Mucosa of descending colon (tissue), 3 donors: ENCODE results near the gene ADCY5. TPM values are rescaled to one million over a fixed set of nuclear protein-coding genes. Genes with fewer than 3 reads are reported as not detected.

ENCODE experiments used
- ATAC-seq: fragments of 200-7000 bp; cut with Tn5 transposase; one replicate; pipeline ENCODE4 v1.9.1; 2020; ENCODE audit warnings: mild to moderate bottlenecking, moderate library complexity
- DNase-seq, 3 donors: peaks; one replicate each; pipeline ENCODE4 v3.0.0-alpha.2; 2020
- H3K36me3 ChIP-seq: fragments of 200-600 bp; one replicate; pipeline ENCODE4 v1.8.0; 2021; ENCODE audit warnings: low read depth, mild to moderate bottlenecking
- H3K4me1 ChIP-seq: fragments of 200-600 bp; one replicate; pipeline ENCODE4 v1.8.0; 2021; ENCODE audit warnings: low read depth, mild to moderate bottlenecking
- H3K4me3 ChIP-seq: fragments of 200-600 bp; one replicate; pipeline ENCODE4 v1.8.0; 2021; ENCODE audit warnings: mild to moderate bottlenecking
- H3K9me3 ChIP-seq: fragments of 200-600 bp; one replicate; pipeline ENCODE4 v1.8.0; 2021; ENCODE audit warnings: mild to moderate bottlenecking
- intact Hi-C, 2 donors: fragments of 100-400 bp; cut with DNase I in 1 of 2; cut with micrococcal nuclease in 1 of 2; formaldehyde crosslinking; loops; one replicate each; pipeline versions ENCODE4 v1.11.0 to v1.11.1; 2022; cut with DNase I, micrococcal nuclease
- total RNA-seq, 3 donors: library from RNA; stranded (reverse); fragmentation: NEBNext Ultra II Directional in 2 of 3; extraction: Animal tissue kit (Norgen Biotek cat#: 25700) in 2 of 3; gene quantifications; one replicate each; pipeline versions ENCODE4 v1.2.1 to v1.2.4, GENCODE V29; 2021 to 2023
- TF ChIP-seq, protein P1 (sequence below): fragments of 200-600 bp; IDR thresholded peaks from one replicate; pipeline ENCODE4 v1.8.0; 2022; ENCODE audit warnings: antibody characterized with exemption, mild to moderate bottlenecking
- donor health status: DM: no; HTN: no; CAD: no; lungs with moderate emphysema.
- donor health status: DM: no; HTN: no; CAD: no.
- donor health status: DM: no; HTN: yes; CAD: no.

The ADCY5 gene
- total RNA-seq, 3 donors from 2014 or later: 7.8 to 72.6 (median 12.6) TPM

GRCh38 chr3:123336001-123336400 lies 112.9 kb downstream of the ADCY5 start:
- Histone ChIP-seq H3K4me1 (no peaks in the 10 kb centered on the region), H3K36me3 (no peaks in the 10 kb centered on the region), H3K9me3 (no peaks in the 10 kb centered on the region), H3K4me3 (no peak overlapping the region)
- no peak for ATAC-seq
- intact Hi-C loops: no loop called here
- TF ChIP-seq, protein P1, sequence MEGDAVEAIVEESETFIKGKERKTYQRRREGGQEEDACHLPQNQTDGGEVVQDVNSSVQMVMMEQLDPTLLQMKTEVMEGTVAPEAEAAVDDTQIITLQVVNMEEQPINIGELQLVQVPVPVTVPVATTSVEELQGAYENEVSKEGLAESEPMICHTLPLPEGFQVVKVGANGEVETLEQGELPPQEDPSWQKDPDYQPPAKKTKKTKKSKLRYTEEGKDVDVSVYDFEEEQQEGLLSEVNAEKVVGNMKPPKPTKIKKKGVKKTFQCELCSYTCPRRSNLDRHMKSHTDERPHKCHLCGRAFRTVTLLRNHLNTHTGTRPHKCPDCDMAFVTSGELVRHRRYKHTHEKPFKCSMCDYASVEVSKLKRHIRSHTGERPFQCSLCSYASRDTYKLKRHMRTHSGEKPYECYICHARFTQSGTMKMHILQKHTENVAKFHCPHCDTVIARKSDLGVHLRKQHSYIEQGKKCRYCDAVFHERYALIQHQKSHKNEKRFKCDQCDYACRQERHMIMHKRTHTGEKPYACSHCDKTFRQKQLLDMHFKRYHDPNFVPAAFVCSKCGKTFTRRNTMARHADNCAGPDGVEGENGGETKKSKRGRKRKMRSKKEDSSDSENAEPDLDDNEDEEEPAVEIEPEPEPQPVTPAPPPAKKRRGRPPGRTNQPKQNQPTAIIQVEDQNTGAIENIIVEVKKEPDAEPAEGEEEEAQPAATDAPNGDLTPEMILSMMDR: no peak
- peak in 1 of 3 donors; percentile 1 for DNase-seq

DNA sequence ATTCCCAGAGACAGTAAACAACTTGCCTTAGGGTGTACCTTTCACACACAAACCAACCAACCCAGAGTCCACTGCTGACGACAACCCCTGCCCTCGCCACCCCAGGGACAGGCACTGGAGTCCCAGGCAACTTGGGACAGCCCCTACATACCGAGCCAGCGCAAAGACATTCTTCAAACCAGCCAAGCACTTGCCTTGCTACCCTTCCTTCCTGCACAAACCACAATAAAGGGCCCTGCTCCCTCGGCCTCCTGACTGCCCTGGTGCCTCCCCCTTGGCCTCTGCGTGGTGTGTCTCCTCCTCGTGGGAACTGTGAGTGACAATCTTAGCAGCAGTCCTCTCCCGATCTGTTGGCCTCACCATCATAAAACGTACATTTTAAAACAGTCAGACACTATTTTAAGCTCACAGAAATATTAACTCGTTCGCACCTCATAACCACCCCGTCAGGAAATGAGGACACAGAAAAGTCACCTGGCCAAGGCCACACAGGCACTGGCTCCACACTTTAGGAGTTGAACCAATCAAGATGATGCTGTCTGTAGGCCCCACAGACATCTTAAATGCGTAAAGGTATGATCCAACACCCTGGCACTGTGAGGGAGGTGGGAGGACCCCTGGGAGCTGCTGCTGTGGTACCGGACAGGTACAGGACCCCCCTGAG lies 113.8 kb downstream of the ADCY5 start:
- Histone ChIP-seq H3K9me3 (no peaks in the 10 kb centered on the region), H3K4me1 (no peaks in the 10 kb centered on the region), H3K4me3 (no peak overlapping the region), H3K36me3 (no peaks in the 10 kb centered on the region)
- TF ChIP-seq, protein P1: no peak
- ATAC-seq (no peak), DNase-seq (peak in 1 of 3 donors; percentile 16)
- intact Hi-C loops: no loop called here

- Histone ChIP-seq H3K36me3 (no peaks in the 10 kb centered on the region), H3K4me3 (no peak overlapping the region), H3K9me3 (no peaks in the 10 kb centered on the region), H3K4me1 (no peaks in the 10 kb centered on the region)
- TF ChIP-seq, protein P1: no peak
- ATAC-seq: no peak
- DNase-seq: peak in 1 of 3 donors; percentile 9
- intact Hi-C loops: no loop called here
These were observed 114.8 kb downstream of the ADCY5 start for GRCh38 chr3:123334056-123334455.

GRCh38 chr3:123333401-123333800 lies 115.5 kb downstream of the ADCY5 start:
- H3K36me3 ChIP-seq: no peaks in the 10 kb centered on the region
- DNase-seq (no peak), ATAC-seq (no peak)
- TF ChIP-seq, protein P1: no peak
- intact Hi-C loops: no loop called here
- no peaks in the 10 kb centered on the region for H3K4me1 ChIP-seq
- H3K4me3 ChIP-seq: no peak overlapping the region
- H3K9me3 ChIP-seq: no peaks in the 10 kb centered on the region

GRCh38 chr3:123332124-123332641 lies 116.7 kb downstream of the ADCY5 start:
- Histone ChIP-seq H3K36me3 (no peaks in the 10 kb centered on the region), H3K9me3 (no peaks in the 10 kb centered on the region), H3K4me3 (no peak overlapping the region), H3K4me1 (no peaks in the 10 kb centered on the region)
- intact Hi-C loops: no loop called here
- ATAC-seq (no peak), DNase-seq (peak in 1 of 3 donors; percentile 11)
- TF ChIP-seq, protein P1: no peak
